ENCODE results near the gene SLC5A10. TPM values are rescaled to one million over a fixed set of nuclear protein-coding genes. Genes with fewer than 3 reads are reported as not detected.

Gene SLC5A10
- total RNA-seq, 4 donors from 2014 or later: not detected

DNA sequence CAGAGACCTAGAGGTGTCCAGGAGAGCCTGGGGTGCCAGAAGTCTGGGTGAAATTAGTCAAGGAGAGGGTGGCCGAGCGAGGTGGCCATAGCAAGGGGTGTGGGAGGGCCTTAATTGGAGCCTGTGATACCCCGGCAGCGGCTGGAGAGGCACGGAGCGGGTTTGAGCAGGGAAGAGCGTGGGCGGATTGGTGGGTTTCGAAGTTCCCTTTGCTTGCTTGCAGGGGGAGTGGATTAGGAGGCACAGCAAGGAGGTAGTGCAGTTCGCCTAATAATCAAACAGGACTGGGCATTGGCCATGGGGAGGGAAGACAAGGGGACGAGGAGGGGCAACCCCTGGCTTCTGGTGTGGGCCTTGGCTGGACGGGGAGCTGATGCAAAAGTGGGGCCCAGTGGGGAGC is 58.0 kb downstream of the SLC5A10 start:
- H3K4me3 ChIP-seq: no peak overlapping the region
- H3K36me3 ChIP-seq: no peaks in the 10 kb centered on the region
- TF ChIP-seq POLR2AphosphoS5 (IDR thresholded peaks at IDR 0.05) (no peak), POLR2A (IDR thresholded peaks at IDR 0.05; ENCODE audit: low read depth) (no peak), EP300 (IDR thresholded peaks at IDR 0.05) (no peak)
- TF ChIP-seq, protein P1, sequence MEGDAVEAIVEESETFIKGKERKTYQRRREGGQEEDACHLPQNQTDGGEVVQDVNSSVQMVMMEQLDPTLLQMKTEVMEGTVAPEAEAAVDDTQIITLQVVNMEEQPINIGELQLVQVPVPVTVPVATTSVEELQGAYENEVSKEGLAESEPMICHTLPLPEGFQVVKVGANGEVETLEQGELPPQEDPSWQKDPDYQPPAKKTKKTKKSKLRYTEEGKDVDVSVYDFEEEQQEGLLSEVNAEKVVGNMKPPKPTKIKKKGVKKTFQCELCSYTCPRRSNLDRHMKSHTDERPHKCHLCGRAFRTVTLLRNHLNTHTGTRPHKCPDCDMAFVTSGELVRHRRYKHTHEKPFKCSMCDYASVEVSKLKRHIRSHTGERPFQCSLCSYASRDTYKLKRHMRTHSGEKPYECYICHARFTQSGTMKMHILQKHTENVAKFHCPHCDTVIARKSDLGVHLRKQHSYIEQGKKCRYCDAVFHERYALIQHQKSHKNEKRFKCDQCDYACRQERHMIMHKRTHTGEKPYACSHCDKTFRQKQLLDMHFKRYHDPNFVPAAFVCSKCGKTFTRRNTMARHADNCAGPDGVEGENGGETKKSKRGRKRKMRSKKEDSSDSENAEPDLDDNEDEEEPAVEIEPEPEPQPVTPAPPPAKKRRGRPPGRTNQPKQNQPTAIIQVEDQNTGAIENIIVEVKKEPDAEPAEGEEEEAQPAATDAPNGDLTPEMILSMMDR (IDR thresholded peaks at IDR 0.05): no peak
- intact Hi-C loops (cut with DNase I): no loop called here
- H3K27ac ChIP-seq (replicated peaks in 1 of 4): no peak overlapping the region
- peaks cover under 1 to 4% (median 3%) of the 10 kb centered on the region in 4 donors for H3K4me1 ChIP-seq
- H3K27me3 ChIP-seq: no peaks in the 10 kb centered on the region
- no peaks in the 10 kb centered on the region for H3K9me3 ChIP-seq
- DNase-seq (ENCODE audit: extremely low spot score): no peak
- 93% methylated on average over 12 of the region's 12 CpGs for WGBS

GRCh38 chr17:19010729-19011505 is 59.0 kb downstream of the SLC5A10 start:
- Histone ChIP-seq H3K4me1 (no peaks in the 10 kb centered on the region), H3K27ac (replicated peaks in 1 of 4) (no peak overlapping the region), H3K27me3 (no peaks in the 10 kb centered on the region), H3K36me3 (no peaks in the 10 kb centered on the region), H3K9me3 (no peaks in the 10 kb centered on the region), H3K4me3 (no peak overlapping the region)
- 77% methylated on average over 11 of the region's 11 CpGs for WGBS
- DNase-seq (ENCODE audit: extremely low spot score): no peak
- TF ChIP-seq POLR2AphosphoS5 (IDR thresholded peaks at IDR 0.05): no peak
- TF ChIP-seq, protein P1 (IDR thresholded peaks at IDR 0.05): no peak
- no peak for TF ChIP-seq EP300 (IDR thresholded peaks at IDR 0.05)
- TF ChIP-seq POLR2A (IDR thresholded peaks at IDR 0.05; ENCODE audit: low read depth): no peak
- intact Hi-C loops (cut with DNase I): no loop called here

- intact Hi-C loops (cut with DNase I): no loop called here
- Histone ChIP-seq H3K36me3 (no peaks in the 10 kb centered on the region), H3K4me3 (no peak overlapping the region), H3K4me1 (no peaks in the 10 kb centered on the region), H3K27ac (replicated peaks in 1 of 4) (no peak overlapping the region), H3K9me3 (no peaks in the 10 kb centered on the region), H3K27me3 (no peaks in the 10 kb centered on the region)
- no peak for DNase-seq (ENCODE audit: extremely low spot score)
- TF ChIP-seq POLR2A (IDR thresholded peaks at IDR 0.05; ENCODE audit: low read depth) (no peak), EP300 (IDR thresholded peaks at IDR 0.05) (no peak), POLR2AphosphoS5 (IDR thresholded peaks at IDR 0.05) (no peak)
- TF ChIP-seq, protein P1 (IDR thresholded peaks at IDR 0.05): no peak
- 79% methylated on average over 5 of the region's 6 CpGs for WGBS
These were observed 59.6 kb downstream of the SLC5A10 start for GRCh38 chr17:19011581-19011980.

DNA sequence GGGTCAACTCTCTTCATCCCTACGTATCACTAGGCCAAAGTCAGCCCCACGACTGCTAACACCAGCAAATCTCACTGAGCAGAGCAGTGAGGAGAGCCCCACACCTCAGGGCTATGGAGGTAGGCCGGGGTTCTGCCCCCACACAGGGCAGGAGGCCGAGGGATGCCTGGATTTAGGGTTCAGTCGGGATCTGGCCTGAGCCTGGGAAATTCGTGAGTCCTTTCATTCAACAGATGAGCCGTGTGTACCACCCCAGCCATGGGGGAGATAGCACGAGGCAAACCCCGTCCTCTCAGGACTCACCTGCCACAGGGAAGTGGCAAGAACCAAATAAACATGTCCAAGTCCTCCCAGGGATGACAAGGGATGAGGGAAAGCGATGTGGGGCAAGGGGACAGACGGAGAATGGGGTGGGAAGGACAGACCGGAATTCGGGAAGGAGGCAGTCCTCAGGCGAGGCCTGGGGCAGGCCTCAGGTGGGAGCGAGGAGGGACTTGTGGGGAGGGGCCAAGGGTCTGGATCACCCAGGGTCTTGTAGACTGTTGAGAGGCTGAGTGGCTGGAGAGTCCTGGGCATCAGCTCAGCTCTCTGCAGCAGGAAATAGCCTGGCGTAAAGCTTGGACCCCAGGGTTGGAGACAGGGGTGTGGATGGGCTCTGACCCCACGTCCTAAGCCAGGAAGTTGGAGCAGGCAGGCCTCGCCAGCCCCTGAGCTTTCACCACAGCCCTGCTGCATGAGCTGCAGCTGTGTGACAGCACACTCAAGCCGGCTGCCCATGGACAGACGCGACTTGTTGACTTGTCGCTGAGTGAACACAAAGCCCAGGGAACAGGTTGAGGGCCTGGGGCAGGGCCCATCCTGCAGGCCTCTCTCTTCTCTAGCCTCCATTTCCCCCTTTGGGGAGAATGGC is 60.5 kb downstream of the SLC5A10 start:
- Histone ChIP-seq H3K4me3 (no peak overlapping the region), H3K27me3 (no peaks in the 10 kb centered on the region), H3K4me1 (no peaks in the 10 kb centered on the region), H3K36me3 (no peaks in the 10 kb centered on the region), H3K27ac (replicated peaks in 1 of 4) (no peak overlapping the region), H3K9me3 (no peaks in the 10 kb centered on the region)
- no peak for TF ChIP-seq POLR2AphosphoS5 (IDR thresholded peaks at IDR 0.05)
- no peak for TF ChIP-seq POLR2A (IDR thresholded peaks at IDR 0.05; ENCODE audit: low read depth)
- TF ChIP-seq, protein P1 (IDR thresholded peaks at IDR 0.05): no peak
- TF ChIP-seq EP300 (IDR thresholded peaks at IDR 0.05): no peak
- intact Hi-C loops (cut with DNase I): no loop called here
- DNase-seq (ENCODE audit: extremely low spot score): no peak
- WGBS: 95% methylated on average over 18 of the region's 22 CpGs

Data from esophagus muscularis mucosa (tissue), 4 donors.